Thyroid gland (tissue), 4 donors: ENCODE measurements around the gene CCL20.

Experiments
- POLR2A ChIP-seq, 2 donors: fragments of 450-650 bp; IDR thresholded peaks; one replicate each; pipeline ENCODE4 v1.6.1; 2017; ENCODE audit warnings: antibody characterized with exemption in 2 of 2, mild to moderate bottlenecking in 2 of 2, moderate library complexity in 1 of 2
- TF ChIP-seq, protein P1 (sequence below), 6 experiments: fragments of 200-600 bp in 3 of 6; fragments of 450-650 bp in 3 of 6; sonication (generic) in 3 of 6; IDR thresholded peaks; one replicate each; pipeline ENCODE4 v1.5.1; 2016 to 2019; ENCODE audit warnings: antibody characterized with exemption in 6 of 6, mild to moderate bottlenecking in 2 of 6, inconsistent platforms in 1 of 6, moderate library complexity in 1 of 6

DNA sequence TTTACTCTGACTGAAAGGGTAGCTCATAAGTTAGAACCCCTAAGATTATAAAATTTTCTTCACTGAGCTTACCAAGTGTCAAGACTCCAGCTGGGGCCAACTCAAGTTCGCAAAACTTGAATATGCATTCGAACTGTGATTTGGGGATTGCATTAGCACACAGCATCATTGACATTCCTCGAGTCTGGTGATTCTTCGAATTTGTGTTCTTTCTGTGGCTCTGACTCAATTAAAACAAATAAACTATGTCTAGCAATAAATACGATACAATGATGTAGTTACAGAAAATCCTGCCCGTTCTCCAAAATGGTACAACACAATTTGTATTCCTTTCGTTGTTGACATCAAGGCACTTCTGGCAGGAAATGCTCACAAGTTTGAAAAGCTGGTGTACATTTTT is 11.1 kb downstream of the CCL20 start:
- TF ChIP-seq, protein P1, sequence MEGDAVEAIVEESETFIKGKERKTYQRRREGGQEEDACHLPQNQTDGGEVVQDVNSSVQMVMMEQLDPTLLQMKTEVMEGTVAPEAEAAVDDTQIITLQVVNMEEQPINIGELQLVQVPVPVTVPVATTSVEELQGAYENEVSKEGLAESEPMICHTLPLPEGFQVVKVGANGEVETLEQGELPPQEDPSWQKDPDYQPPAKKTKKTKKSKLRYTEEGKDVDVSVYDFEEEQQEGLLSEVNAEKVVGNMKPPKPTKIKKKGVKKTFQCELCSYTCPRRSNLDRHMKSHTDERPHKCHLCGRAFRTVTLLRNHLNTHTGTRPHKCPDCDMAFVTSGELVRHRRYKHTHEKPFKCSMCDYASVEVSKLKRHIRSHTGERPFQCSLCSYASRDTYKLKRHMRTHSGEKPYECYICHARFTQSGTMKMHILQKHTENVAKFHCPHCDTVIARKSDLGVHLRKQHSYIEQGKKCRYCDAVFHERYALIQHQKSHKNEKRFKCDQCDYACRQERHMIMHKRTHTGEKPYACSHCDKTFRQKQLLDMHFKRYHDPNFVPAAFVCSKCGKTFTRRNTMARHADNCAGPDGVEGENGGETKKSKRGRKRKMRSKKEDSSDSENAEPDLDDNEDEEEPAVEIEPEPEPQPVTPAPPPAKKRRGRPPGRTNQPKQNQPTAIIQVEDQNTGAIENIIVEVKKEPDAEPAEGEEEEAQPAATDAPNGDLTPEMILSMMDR (IDR thresholded peaks at IDR 0.05), result no peak
- no peak for TF ChIP-seq POLR2A (IDR thresholded peaks at IDR 0.05)
